HG03175 (cell line): ENCODE measurements around the gene IGSF9B.

Source experiments
- ATAC-seq: cut with Tn5 transposase; IDR thresholded peaks from one replicate; pipeline ENCODE4 v1.9.1; 2021; ENCODE audit warnings: mild to moderate bottlenecking, moderate library complexity; ENCODE audit not compliant: unreplicated experiment

IGSF9B gene

DNA sequence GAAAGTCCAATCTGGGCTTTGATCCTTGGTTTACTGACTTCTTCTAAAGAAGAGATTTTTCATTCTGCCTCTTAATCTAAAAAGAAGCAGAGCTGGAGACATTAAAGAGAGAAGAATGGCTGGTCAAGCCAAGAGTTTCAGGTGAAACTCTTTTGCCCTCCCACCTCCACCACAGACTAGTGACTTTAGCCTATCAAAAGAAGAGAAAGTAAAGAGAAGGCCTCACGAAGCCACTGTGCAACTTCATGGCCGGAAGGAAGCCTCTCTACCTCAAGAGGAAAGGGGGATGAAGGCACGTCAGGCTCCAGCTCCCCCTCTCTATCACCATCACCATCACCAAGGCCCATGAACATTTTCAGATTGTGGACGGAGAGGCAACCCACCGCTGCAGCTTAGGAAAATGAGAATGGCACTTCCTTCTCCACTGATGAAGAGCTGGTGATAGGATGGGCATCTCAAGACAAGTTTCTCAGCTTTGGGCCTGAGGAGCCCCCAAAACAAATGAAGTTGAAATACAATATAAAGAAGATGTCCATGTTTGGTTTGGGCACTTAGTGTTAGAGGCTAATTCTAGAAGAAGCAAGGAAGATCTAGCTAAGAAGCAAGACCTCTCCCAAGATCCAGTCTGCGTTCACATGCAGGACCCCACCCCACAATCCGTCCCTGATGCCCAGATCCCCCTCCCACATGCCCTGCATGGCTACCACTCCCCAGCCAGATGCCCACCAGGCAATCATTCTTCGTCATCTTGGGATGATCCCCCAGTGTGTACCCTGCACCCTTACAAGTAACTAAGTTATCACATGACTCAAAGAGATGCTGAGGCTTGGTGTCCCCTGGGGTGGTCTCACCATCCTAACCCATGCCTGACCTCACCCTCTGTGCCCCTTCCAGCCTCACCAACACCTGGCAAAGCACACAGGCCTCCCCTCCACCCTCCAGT is 52.6 kb downstream of the IGSF9B start:
- ATAC-seq, result no peak

DNA sequence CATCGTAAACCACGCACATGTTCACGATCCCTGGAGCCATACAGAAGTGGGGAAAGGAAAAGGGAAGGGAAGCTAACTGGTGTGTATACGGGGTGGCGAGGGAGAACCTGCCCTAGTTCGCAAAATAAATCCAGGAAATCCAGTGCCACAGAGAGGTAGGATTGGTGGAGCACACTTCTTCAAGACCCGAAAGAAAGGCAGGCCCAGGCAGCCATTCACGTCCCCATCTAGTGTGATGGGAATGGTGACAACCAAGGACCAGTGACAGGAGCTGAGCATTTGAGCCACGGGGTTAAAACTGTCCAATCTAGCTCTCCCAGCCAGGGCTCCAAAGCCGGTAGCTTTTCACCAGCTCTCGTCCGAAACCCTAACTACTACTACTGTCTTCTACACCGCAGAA is 53.7 kb downstream of the IGSF9B start:
- ATAC-seq, result no peak

DNA sequence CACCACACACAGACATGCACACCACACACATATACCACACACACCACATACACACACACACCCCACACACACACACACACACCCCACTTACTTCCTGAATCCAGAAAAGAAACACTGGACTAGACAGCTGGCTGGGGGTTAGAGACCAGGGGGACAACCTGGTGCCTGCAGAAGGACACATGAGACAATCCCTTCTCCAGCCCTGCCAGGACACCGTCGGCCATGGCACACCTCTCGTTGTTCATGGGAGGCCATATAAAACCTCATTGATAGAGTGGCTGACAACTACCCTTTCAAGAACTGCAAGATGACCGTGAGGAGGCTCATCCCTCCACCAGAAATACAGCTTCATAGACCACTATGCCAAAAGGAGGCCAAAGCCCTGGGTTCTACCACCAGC is 54.3 kb downstream of the IGSF9B start:
- no peak for ATAC-seq

DNA sequence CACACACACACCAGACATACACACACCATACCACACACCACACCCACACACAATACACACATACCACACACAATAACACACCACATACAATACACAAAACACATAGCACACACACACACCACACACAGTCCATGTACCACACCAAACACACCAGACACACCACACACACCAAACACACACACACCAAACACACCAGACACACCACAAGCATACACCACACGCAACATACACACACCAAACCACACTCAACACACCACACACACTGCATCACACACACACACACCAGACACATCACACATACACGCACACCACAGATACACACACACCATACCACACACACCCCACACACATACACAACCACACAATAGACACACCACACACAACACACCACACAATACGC is 54.8 kb downstream of the IGSF9B start:
- ATAC-seq, result no peak

DNA sequence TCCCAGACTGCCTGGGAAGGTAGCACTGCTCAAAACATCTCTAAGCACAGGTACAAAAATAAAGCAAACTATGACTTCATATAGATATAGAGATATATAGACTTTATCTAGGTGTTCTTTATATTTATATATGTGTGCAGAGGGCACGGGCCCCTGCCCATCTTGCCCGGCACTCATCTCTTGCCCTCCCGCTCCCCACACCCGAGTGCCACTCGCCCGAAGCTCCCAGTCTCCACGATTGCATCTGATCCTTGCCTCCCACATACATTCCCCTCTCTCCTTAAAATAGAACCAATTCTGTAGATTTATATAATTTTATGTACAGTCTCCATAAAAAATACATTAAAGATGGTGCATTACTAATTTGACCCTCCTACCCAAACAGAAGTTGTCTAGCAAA is 55.5 kb downstream of the IGSF9B start:
- no peak for ATAC-seq

DNA sequence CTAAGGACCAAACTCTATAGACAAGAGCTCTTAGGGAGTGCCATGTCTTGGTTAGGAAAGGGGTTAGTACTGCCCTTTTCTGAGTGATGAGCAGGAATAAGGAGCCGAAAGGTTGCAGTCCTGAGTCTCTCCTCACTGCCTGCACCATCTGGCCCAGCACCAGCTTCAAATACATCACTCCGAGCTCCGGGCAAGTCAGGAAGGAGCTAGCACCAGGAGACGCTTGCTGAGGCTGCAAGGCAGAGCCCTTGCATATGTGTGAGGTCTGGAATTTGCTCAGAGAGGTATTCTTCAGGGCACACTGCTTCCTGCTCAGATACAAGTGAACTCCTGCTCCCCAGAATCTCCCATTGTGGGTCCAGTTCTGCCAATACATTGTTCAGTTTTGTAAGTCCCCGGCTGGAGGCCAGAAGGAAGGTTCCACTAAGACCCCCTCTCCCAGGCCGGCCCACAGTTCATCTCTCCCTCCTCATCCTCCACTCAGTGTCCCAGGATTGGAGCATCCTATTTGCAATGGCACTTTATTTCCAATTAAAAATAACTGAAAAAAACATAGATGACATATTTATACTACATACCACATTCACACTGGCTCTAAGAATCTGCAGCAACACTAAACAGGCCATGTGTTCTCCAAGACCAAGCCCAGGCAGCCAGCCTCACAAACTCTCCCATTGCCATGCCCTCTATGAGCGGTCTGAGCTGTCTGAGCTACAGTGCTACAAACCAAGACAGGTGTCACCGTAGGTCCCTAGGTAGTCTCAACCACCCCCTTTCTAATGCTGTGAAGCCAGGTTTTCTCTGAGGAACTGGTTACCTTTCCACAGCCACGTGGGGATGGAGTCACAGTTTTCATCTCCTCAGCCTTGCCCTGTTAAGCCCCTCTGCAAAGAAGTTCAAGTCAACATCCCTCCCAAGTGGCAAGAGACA is 56.3 kb downstream of the IGSF9B start:
- ATAC-seq, result no peak

DNA sequence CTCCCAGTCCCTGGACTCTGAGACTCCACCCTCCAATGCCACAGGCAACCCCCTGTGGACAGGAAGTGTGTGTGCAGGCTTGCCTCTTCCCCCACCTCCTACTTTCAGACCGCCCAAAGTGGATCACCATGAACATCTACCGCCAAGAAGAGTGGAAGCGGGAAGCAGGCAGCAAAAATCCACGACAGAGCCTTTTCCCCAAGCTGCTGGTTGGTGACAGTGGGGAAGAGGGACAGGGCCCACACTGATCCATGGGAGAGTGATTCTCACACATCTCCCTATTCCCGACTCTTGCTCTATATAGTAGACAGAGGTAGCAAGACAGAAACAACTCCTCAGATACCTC is 58.0 kb downstream of the IGSF9B start:
- ATAC-seq, result no peak

DNA sequence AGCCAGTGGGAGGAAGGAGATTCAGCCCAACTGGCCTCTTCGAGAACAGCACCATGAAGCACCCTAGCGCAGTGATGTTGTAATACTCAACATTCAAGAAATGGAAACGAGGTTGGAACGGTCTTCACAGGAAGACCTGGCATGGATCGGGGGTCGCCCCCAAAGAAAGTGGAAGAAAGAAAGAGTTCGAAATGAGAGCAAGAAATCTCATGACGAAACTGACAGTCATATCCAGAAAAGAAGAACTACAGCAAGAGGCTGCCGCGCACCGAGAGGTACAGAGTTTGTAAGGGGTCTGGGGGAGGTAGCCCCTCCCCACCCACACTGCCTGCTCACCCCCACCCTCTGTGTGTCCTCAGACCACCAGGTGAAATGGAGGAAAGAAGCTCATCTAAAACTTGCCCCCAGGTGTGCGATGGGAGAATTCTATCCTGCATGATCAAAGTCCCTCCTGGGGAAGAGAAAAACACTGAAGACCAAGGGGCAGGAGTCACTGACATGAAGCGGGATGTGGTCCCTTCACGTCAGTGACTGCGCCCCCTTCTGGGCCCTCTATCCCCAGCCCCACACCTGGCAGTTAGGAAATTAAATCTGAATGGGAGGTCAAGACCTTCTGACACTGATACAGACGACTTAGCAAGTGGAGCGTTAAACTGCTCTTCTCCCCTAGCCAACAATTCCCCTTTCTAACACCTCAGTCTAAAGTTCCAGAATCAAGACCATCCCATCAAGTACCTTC is 58.6 kb downstream of the IGSF9B start:
- ATAC-seq, result peak; percentile 34

DNA sequence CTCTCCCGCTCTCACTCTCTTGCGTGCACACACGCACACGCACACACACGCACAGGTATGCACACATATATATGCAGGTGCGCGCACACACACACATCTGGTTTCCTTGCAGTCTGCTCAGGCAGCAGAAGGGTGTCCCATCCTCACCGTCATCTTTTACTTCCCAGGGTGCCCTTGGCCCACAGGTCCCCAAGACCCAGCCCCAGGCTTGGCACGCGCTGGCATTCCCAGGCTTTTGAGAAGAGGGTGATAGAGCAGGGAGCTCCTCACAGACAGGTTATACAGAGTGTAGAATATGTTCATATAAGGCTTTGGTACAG is 59.5 kb downstream of the IGSF9B start:
- no peak for ATAC-seq

DNA sequence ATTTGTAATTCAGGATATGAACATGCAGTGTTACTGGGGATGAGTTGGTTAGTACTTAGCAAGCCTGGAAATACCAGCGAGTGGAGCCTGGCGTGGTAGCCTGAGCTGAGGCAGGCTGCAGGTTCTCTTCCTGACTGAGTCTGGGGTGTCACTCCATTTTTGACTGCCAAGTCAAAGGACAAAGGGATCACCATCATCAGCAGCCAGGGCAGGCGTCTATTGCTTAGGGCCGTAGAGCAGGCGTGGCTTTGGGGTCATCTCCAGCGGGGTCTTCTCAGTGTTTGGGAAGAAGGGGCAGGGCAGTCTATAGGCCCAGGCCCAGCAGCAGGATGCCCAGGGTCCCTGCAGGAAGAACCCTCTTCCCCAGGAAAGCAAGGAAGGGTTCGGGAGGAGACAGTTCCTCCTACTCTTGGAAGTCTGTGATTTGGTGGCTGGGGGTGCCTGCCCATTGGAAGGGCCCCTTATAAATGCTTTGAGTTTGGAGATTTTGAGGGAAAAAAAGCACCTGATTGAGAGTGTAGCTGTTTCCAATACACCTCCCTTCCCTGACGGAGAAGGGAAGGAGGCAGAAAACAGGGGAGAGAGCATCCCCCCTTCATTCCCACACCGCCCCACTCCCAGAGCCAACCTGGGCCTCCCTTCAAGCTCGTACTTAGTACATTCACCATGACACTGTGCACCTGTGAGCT is 60.0 kb downstream of the IGSF9B start:
- ATAC-seq, result no peak

DNA sequence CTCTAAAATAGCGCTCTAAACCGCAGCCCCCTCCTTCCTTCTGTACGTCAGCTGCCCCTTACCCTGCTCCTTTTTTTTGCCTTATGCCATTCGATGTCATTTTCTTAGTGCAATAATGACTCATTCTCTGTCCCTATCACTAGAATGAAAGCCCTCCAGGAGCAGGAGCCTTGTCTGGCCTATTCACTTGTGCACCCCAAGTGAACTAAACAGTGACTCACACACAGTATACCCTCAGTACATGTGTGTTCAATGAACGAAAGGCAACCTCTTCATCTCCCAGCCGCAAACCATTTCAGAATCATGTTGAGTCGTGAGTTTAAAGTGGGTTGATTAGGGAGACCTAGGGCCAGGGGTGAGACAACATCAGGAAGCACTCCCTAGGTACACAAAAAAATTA is 60.7 kb downstream of the IGSF9B start:
- no peak for ATAC-seq

DNA sequence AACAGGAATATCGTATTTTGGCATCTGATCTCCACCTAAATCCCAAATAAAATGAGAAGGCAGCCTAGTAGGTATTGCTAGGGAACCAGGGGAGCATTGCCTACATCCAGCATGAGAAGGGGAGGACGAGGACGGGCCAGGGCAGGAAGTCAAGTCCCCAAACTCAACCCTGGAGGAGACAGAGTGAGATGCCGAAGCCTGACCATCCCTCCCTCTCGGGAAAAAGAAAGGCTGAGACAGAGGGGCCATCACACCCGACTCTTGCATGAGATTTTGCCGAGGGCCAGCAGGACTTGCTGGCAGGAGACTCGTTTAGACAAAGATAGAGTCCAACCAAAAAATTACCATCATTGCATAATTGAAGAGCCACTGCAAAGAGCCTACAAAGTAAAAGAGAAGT is 61.2 kb downstream of the IGSF9B start:
- no peak for ATAC-seq

DNA sequence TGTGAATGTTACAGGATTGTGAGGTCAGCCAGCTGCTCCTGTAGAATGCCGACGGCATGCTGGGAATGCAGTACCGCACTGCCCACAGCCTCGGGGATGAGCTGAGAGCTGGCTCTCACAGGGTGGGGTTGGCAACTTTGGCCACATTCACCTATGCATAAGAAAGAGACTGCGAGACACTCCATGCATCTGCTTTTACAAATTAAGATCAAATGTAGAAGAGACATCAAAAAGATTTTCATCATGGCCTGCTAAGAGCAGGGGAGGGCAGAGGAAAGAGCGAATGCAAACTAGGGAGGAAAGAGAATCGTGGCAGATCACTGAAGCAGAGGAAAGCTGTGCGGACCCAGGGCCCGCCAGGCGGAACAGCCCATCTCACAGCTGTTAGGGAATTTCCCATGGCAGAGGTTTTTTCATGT is 61.7 kb downstream of the IGSF9B start:
- ATAC-seq, result peak; percentile 33

DNA sequence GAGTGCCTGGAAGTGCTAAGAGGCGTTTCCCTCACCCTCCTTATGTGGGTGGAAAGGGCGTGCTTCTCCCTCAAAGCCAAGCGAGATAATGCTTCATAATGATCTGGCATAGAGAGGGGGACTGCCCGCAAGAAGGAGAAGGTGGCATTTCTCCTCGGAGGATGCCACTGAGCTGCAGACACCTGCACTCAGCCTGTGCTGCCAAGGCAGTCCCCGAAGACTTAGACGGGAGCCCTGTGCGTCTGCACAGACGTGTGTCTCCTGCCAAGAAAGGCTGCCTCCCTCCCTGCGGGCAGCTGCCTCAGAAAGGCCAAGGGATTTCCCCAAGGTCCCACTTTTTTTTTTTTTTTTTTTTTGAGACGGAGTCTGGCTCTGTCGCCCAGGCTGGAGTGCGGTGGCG is 63.4 kb downstream of the IGSF9B start:
- ATAC-seq, result no peak

DNA sequence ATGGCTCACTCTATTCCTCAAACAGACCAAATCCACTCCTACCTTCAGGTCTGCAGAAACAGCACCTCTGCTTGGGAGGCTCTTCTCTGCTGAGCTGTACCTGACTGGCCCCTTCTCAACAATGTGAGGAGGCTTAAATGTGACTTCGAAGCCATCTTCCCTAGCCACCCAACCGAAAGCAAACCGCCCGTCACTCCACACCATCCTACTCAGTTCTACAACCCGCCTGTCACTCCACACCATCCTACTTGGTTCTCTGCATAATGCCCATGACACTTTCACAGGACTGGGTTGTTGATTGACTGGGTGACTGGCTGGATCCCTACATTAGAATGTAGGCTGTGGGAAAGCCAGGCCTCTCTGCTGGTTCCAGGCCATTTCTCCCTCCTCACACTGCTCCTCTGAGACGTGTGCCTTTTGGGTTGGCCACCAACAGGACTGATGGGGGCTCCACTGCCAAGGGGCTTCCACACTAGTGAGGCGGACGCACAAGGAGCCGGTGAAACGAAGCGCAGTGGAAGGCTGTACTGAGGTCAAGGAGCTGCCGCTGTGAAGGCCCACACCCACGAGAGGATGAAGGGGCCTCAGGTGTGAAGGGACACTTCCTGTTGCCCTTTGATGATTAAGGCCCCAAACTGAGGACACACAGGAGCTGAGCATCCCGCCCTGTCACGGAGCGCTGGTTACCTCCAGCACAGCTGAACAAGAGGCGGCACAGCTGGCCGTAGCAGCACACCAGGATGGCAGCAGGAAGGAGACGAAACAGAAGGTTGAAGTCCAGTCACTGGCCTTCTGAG is 64.0 kb downstream of the IGSF9B start:
- ATAC-seq, result no peak

DNA sequence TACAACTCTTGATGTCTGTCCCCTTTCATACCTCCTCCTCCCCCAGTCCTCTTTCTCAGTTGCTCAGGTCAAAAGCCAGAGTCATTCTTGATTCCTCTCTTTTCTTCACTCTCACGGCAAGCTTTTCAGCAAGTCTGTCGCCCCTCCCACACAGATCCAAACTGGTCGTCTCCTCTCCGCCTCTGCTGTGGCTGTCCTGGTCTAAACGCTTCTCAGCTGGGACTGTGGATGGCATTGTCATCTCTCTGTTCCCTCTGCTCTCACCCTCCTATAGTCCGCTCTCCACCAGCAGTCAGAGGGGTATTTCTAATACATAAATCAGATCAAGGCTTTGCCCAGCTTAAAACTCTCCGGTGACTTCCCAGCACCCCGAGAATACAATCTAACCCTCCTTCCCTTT is 64.6 kb downstream of the IGSF9B start:
- no peak for ATAC-seq

DNA sequence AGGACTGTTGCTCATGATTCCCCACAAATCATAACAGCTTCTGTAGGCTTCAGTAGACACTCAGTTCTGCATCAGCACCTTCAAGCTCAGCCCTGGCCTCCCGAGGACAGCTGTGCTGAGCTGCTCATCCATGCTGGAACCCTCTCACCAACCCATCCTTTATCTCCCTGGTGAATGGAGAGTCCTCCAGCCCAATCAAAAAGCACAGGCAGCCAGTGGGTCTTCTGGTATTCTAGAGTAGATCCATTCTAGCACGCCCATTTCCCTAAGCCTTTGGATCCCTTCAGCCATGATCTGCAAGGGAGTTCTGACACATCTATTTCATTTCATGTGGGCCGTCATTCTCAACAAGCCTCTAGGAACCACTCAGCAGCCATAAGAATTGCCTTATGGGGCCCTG is 66.9 kb downstream of the IGSF9B start:
- ATAC-seq, result no peak

DNA sequence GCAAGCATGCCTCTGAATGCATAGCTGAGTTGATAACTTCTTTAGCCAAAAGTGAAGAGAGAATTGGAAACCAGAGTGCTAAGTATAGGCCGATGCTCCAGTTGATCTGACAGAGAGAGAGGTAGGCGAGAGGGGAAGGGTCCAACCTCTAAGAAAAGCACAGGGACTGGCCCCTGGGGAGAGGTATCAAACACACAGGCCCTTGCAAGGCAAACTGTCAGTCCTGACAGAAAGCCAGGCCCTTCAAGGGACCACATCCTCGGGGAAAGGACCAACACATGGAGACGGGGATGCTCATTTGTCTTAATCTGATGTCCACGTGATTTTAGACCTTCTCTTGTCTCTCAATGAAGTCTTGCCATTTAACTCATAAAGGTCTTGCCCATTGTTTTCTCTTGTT is 67.6 kb downstream of the IGSF9B start:
- ATAC-seq, result no peak

DNA sequence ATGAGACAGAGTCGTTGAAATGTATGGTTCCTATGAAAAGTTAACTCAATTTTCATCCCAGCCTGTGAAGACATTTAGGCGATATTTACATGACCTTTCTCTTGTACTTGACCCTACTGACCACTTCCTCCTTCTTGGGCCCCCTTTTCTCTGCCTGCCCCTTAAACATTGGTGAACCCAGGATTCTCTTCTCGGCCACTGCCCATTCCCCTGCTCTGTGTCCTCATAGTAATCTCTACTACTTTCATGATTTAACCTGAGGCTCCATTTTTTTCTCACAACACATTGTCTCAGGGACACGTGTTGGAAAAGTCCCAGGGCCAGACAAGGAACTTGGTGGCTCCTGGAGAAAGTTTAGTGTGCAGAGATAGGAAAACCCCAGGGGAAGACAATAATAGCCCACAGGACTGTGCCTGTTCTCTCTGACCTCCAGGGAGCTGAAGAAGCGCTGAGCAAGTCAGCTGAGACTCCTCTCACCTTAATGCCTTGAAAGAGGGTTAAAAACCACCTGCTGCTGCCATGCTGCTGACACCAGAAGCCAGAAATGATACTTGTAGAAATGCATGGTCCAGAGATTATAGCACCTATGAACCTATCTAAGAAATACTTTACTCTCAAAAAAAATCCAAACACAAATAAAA is 69.0 kb downstream of the IGSF9B start:
- no peak for ATAC-seq

DNA sequence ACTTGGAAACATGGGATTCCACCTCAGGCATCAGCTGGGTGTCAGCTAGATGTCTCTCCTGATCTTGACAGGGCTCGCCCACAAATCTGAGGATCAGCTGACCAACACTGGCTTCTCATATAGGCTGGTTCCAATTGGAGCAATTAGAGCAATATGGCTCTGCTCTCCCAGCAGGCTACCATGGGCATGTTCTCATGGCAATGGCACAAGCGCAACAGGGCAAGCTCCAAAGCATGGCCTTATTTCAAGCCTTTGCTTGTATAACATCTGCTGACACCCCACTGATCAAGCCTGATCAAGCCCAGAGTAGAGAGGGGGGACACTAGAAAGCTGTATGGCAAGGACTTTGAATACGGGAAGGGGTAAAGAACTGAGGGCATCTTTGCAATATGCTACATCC is 70.7 kb downstream of the IGSF9B start:
- no peak for ATAC-seq
